Measurements from ENCODE around the gene PABPN1L. TPM values are rescaled to one million over a fixed set of nuclear protein-coding genes. Genes with fewer than 3 reads are reported as not detected.
A peak's percentile ranks its signal among the peaks of the same experiment; 100 is the strongest.

PABPN1L gene
- total and polyA plus RNA-seq, 9 of the 15 experiments (the other 6 are each of a cell fraction or from before 2014, with no cell fraction given): 0.11 to 0.32 TPM; not detected in 7

- TF ChIP-seq ZNF79 (CRISPR knock-in tag; IDR thresholded peaks at IDR 0.05; ENCODE audit: low read depth): no peak
- TF ChIP-seq, protein P1, sequence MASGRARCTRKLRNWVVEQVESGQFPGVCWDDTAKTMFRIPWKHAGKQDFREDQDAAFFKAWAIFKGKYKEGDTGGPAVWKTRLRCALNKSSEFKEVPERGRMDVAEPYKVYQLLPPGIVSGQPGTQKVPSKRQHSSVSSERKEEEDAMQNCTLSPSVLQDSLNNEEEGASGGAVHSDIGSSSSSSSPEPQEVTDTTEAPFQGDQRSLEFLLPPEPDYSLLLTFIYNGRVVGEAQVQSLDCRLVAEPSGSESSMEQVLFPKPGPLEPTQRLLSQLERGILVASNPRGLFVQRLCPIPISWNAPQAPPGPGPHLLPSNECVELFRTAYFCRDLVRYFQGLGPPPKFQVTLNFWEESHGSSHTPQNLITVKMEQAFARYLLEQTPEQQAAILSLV (tag; IDR thresholded peaks at IDR 0.05): no peak
- no peak for TF ChIP-seq SRSF1 (IDR thresholded peaks at IDR 0.05; ENCODE audit: low read depth, low read length)
- peak; percentile 78 for TF ChIP-seq POLR2G (IDR thresholded peaks at IDR 0.05; ENCODE audit: low read depth, low read length)
- no peak for TF ChIP-seq CCNT2 (IDR thresholded peaks at IDR 0.05; ENCODE audit: borderline replicate concordance, extremely low read depth, insufficient read length, low read depth, low read length)
- TF ChIP-seq POLR2AphosphoS2 (IDR thresholded peaks at IDR 0.05; ENCODE audit: low read length): peak; percentile 89; the same call in 1 of the 2 replicates
- TF ChIP-seq HNRNPL (IDR thresholded peaks at IDR 0.05; ENCODE audit: low read depth, low read length): peak; percentile 100
- no peak for TF ChIP-seq RAD51 (IDR thresholded peaks at IDR 0.05; ENCODE audit: borderline replicate concordance, low read depth)
- TF ChIP-seq CBFA2T3 (IDR thresholded peaks at IDR 0.05): no peak
- TF ChIP-seq SNRNP70 (optimal IDR thresholded peaks at IDR 0.05; ENCODE audit: low read depth, low read length): no peak
- TF ChIP-seq MEIS2 (IDR thresholded peaks at IDR 0.05; ENCODE audit: partially characterized antibody): no peak
- TF ChIP-seq CAMTA2 (CRISPR knock-in tag; conservative IDR thresholded peaks at IDR 0.05): no peak
- TF ChIP-seq PTBP1 (IDR thresholded peaks at IDR 0.05; ENCODE audit: low read depth, low read length): no peak
- no peak for TF ChIP-seq E4F1 (CRISPR knock-in tag; IDR thresholded peaks at IDR 0.05; ENCODE audit: borderline replicate concordance)
- TF ChIP-seq, protein P2, sequence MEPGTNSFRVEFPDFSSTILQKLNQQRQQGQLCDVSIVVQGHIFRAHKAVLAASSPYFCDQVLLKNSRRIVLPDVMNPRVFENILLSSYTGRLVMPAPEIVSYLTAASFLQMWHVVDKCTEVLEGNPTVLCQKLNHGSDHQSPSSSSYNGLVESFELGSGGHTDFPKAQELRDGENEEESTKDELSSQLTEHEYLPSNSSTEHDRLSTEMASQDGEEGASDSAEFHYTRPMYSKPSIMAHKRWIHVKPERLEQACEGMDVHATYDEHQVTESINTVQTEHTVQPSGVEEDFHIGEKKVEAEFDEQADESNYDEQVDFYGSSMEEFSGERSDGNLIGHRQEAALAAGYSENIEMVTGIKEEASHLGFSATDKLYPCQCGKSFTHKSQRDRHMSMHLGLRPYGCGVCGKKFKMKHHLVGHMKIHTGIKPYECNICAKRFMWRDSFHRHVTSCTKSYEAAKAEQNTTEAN (CRISPR knock-in tag; IDR thresholded peaks at IDR 0.05): no peak
- no peak for TF ChIP-seq EP400 (IDR thresholded peaks at IDR 0.05)
- TF ChIP-seq, protein P3, sequence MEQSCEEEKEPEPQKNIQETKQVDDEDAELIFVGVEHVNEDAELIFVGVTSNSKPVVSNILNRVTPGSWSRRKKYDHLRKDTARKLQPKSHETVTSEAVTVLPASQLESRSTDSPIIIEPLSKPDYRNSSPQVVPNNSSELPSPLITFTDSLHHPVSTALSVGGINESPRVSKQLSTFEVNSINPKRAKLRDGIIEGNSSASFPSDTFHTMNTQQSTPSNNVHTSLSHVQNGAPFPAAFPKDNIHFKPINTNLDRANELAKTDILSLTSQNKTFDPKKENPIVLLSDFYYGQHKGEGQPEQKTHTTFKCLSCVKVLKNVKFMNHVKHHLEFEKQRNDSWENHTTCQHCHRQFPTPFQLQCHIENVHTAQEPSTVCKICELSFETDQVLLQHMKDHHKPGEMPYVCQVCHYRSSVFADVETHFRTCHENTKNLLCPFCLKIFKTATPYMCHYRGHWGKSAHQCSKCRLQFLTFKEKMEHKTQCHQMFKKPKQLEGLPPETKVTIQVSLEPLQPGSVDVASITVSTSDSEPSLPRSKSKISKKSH (CRISPR knock-in tag; IDR thresholded peaks at IDR 0.05): no peak
- TF ChIP-seq CREM (IDR thresholded peaks at IDR 0.05; ENCODE audit: low read depth): no peak
Observed at GRCh38 chr16:88874938-88875599, 8.6 kb upstream of the PABPN1L start (continued).

Data from K562 (cell line).